ENCODE measurements around the gene ADAMTS12.

DNA sequence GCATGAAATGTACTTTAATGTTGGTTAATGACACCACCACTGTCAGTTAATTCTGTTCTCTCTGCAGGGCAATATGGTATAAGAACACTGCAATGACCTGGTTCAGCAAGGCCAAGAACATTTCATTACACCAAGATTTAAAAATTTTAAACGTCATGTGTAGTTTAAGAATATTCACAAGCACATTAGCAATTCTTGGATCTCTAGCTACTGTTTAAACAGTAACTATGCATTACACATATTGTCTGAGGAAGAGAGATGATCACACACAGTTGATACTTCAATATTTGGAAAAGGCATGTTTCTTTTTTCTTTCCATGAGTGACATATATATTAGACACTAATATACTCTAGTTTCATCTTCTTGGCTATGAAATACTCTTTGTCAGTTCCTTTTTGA is 143.0 kb downstream of the ADAMTS12 start:
- TF ChIP-seq, protein P1, sequence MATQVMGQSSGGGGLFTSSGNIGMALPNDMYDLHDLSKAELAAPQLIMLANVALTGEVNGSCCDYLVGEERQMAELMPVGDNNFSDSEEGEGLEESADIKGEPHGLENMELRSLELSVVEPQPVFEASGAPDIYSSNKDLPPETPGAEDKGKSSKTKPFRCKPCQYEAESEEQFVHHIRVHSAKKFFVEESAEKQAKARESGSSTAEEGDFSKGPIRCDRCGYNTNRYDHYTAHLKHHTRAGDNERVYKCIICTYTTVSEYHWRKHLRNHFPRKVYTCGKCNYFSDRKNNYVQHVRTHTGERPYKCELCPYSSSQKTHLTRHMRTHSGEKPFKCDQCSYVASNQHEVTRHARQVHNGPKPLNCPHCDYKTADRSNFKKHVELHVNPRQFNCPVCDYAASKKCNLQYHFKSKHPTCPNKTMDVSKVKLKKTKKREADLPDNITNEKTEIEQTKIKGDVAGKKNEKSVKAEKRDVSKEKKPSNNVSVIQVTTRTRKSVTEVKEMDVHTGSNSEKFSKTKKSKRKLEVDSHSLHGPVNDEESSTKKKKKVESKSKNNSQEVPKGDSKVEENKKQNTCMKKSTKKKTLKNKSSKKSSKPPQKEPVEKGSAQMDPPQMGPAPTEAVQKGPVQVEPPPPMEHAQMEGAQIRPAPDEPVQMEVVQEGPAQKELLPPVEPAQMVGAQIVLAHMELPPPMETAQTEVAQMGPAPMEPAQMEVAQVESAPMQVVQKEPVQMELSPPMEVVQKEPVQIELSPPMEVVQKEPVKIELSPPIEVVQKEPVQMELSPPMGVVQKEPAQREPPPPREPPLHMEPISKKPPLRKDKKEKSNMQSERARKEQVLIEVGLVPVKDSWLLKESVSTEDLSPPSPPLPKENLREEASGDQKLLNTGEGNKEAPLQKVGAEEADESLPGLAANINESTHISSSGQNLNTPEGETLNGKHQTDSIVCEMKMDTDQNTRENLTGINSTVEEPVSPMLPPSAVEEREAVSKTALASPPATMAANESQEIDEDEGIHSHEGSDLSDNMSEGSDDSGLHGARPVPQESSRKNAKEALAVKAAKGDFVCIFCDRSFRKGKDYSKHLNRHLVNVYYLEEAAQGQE (IDR thresholded peaks at IDR 0.05; ENCODE audit: insufficient read depth in 1 of 2, low read depth in 2 of 2, low read length in 2 of 2), result no peak
- TF ChIP-seq POLR2AphosphoS5 (IDR thresholded peaks at IDR 0.05; ENCODE audit: low read depth, low read length), result no peak
- no peak for TF ChIP-seq SIN3A (IDR thresholded peaks at IDR 0.05; ENCODE audit: borderline replicate concordance, insufficient read depth, low read length)

Measured in PFSK-1 (cell line).